Fibroblast of lung (primary cell): ENCODE measurements around the gene PLCG2. TPM values are rescaled to one million over a fixed set of nuclear protein-coding genes. Genes with fewer than 3 reads are reported as not detected.

Experiments
- DNase-seq, 2 donors: peaks; one replicate each; pipeline versions ENCODE4 v3.0.0 to v3.0.0-alpha.2; 2010; ENCODE audit warnings: low read depth in 2 of 2
- H2AFZ ChIP-seq: 2 replicates; pipeline ENCODE4 v1.5.1; 2012; ENCODE audit warnings: low read length, control low read depth, inconsistent platforms
- H3K27ac ChIP-seq: 2 replicates; pipeline ENCODE4 v1.5.1; 2011; ENCODE audit warnings: low read length, control low read depth; ENCODE audit not compliant: insufficient read depth
- H3K27me3 ChIP-seq: 2 replicates; pipeline ENCODE4 v1.5.1; 2011; ENCODE audit warnings: mild to moderate bottlenecking, low read length; ENCODE audit not compliant: control insufficient read depth, insufficient read depth
- H3K36me3 ChIP-seq: 2 replicates; pipeline ENCODE4 v1.5.1; 2011; ENCODE audit warnings: low read length; ENCODE audit not compliant: control insufficient read depth, insufficient read depth
- H3K4me1 ChIP-seq: 2 replicates; pipeline ENCODE4 v1.5.1; 2011; ENCODE audit warnings: low read length; ENCODE audit not compliant: control insufficient read depth, insufficient read depth; ENCODE audit errors: extremely low read depth
- H3K4me2 ChIP-seq: 2 replicates; pipeline ENCODE4 v1.5.1; 2011; ENCODE audit warnings: low read length, control low read depth; ENCODE audit not compliant: insufficient read depth; ENCODE audit errors: extremely low read depth
- H3K4me3 ChIP-seq, 4 experiments: fragments of 200-600 bp in 1 of 4; sonication (generic) in 1 of 4; replicated peaks in 1 of 4; 2 replicates each; pipeline ENCODE4 v1.5.1; 2011 to 2016; ENCODE audit warnings: low read length in 4 of 4, low read depth in 3 of 4, mild to moderate bottlenecking in 3 of 4, control low read depth in 2 of 4, inconsistent platforms in 1 of 4, mixed read lengths in 1 of 4; ENCODE audit not compliant: insufficient read depth in 1 of 4; ENCODE audit errors: control extremely low read depth in 1 of 4
- H3K79me2 ChIP-seq: 2 replicates; pipeline ENCODE4 v1.5.1; 2012; ENCODE audit warnings: mild to moderate bottlenecking, low read length, inconsistent platforms; ENCODE audit not compliant: control insufficient read depth, insufficient read depth
- H3K9ac ChIP-seq: 2 replicates; pipeline ENCODE4 v1.5.1; 2011; ENCODE audit warnings: mild to moderate bottlenecking, low read length, control low read depth; ENCODE audit not compliant: insufficient read depth
- H3K9me3 ChIP-seq: 2 replicates; pipeline ENCODE4 v1.5.1; 2012; ENCODE audit warnings: low read depth, low read length; ENCODE audit not compliant: control insufficient read depth, insufficient read depth
- H4K20me1 ChIP-seq: 2 replicates; pipeline ENCODE4 v1.5.1; 2011; ENCODE audit warnings: low read length; ENCODE audit not compliant: control insufficient read depth, insufficient read depth; ENCODE audit errors: extremely low read depth
- CTCF ChIP-seq, 2 donors: IDR thresholded peaks in 1 of 2; conservative IDR thresholded peaks in 1 of 2; 1 replicate in 1 of 2; 2 replicates in 1 of 2; pipeline ENCODE4 v1.5.1; 2011 to 2012; ENCODE audit warnings: low read length in 2 of 2, control low read depth in 1 of 2, inconsistent platforms in 1 of 2, low read depth in 1 of 2, mild to moderate bottlenecking in 1 of 2
- EZH2 ChIP-seq: IDR thresholded peaks from 2 replicates; pipeline ENCODE4 v1.5.1; 2012; ENCODE audit warnings: low read length, control low read depth, mild to moderate bottlenecking; ENCODE audit errors: missing control alignments
- polyA plus RNA-seq, 2 donors: library from polyadenylated mRNA; depleted of rRNA in 1 of 2; stranded (reverse) in 1 of 2; unstranded in 1 of 2; fragments of >200 nt; gene quantifications; 2 replicates each; pipeline ENCODE4 v1.2.1, GENCODE V29; 2011 to 2012; ENCODE audit warnings: missing spikeins in 1 of 2
- total RNA-seq: library from RNA; depleted of rRNA; stranded (reverse); fragments of >200 nt; gene quantifications from 2 replicates; pipeline ENCODE4 v1.2.1, GENCODE V29; 2014

PLCG2 gene
- total and polyA plus RNA-seq, 2 donors (not counting 1 experiment from before 2014, with no cell fraction given), result 0.53 to 0.66 TPM

- Histone ChIP-seq H2AFZ (no peak overlapping the region), H3K27me3 (peaks cover 11% of the 10 kb centered on the region), H3K9ac (no peak overlapping the region), H3K79me2 (no peaks in the 10 kb centered on the region), H3K4me1 (no peaks in the 10 kb centered on the region), H3K36me3 (no peaks in the 10 kb centered on the region), H3K27ac (no peak overlapping the region), H3K4me2 (no peak overlapping the region), H4K20me1 (no peaks in the 10 kb centered on the region), H3K4me3 (no peak overlapping the region), H3K9me3 (no peaks in the 10 kb centered on the region)
- TF ChIP-seq EZH2 (no peak), CTCF (conservative IDR thresholded peaks at IDR 0.05 in 1 of 2, IDR thresholded peaks at IDR 0.05 in 1 of 2; ENCODE audit: low read depth in 1 of 2, low read length in 2 of 2) (no peak)
- DNase-seq, result no peak
These were observed 1.3 kb downstream of the PLCG2 start for GRCh38 chr16:81780350-81780749.

GRCh38 chr16:81782236-81782635 lies 3.1 kb downstream of the PLCG2 start:
- TF ChIP-seq CTCF (conservative IDR thresholded peaks at IDR 0.05 in 1 of 2, IDR thresholded peaks at IDR 0.05 in 1 of 2; ENCODE audit: low read depth in 1 of 2, low read length in 2 of 2) (no peak), EZH2 (no peak)
- H2AFZ ChIP-seq, result no peak overlapping the region

GRCh38 chr16:81784072-81784795 lies 5.1 kb downstream of the PLCG2 start:
- Histone ChIP-seq H3K9me3 (no peaks in the 10 kb centered on the region), H3K9ac (no peak overlapping the region), H3K27me3 (peaks cover 6% of the 10 kb centered on the region), H3K27ac (no peak overlapping the region), H3K4me2 (no peak overlapping the region), H3K4me3 (no peak overlapping the region), H3K4me1 (no peaks in the 10 kb centered on the region), H3K36me3 (no peaks in the 10 kb centered on the region), H4K20me1 (no peaks in the 10 kb centered on the region), H3K79me2 (no peaks in the 10 kb centered on the region), H2AFZ (no peak overlapping the region)
- DNase-seq, result no peak
- TF ChIP-seq CTCF (conservative IDR thresholded peaks at IDR 0.05 in 1 of 2, IDR thresholded peaks at IDR 0.05 in 1 of 2; ENCODE audit: low read depth in 1 of 2, low read length in 2 of 2) (no peak), EZH2 (no peak)

More at GRCh38 chr16:81782236-81782635, 3.1 kb downstream of the PLCG2 start:
- Histone ChIP-seq H3K27ac (no peak overlapping the region), H3K9me3 (no peaks in the 10 kb centered on the region), H3K4me2 (no peak overlapping the region), H3K4me1 (no peaks in the 10 kb centered on the region), H3K79me2 (no peaks in the 10 kb centered on the region), H3K9ac (no peak overlapping the region), H3K36me3 (no peaks in the 10 kb centered on the region), H3K4me3 (no peak overlapping the region), H3K27me3 (peaks cover 11% of the 10 kb centered on the region), H4K20me1 (no peaks in the 10 kb centered on the region)
- DNase-seq, result no peak
